Adrenal gland (tissue), 5 donors: Measurements from ENCODE around the gene CREBBP.

Source experiments
- CTCF ChIP-seq, 6 experiments: fragments of 450-650 bp in 4 of 6; fragments of 200-600 bp in 2 of 6; sonication (generic) in 1 of 6; IDR thresholded peaks; 1 replicate in 5 of 6; 2 replicates in 1 of 6; pipeline versions ENCODE4 v1.5.1 to v1.8.0; 2016 to 2021; ENCODE audit warnings: antibody characterized with exemption in 6 of 6, mild to moderate bottlenecking in 2 of 6, moderate library complexity in 1 of 6
- POLR2A ChIP-seq, 2 donors: fragments of 450-650 bp; IDR thresholded peaks; one replicate each; pipeline ENCODE4 v1.6.1; 2017; ENCODE audit warnings: antibody characterized with exemption in 2 of 2, mild to moderate bottlenecking in 2 of 2, moderate library complexity in 1 of 2
- donor health status: DM: no; HTN: no; CAD: no.

- TF ChIP-seq CTCF (IDR thresholded peaks at IDR 0.05) (no peak), POLR2A (IDR thresholded peaks at IDR 0.05) (no peak)
Observed at GRCh38 chr16:3756113-3756512, 124.4 kb downstream of the CREBBP start.
